ENCODE data around the gene PGP.

PGP gene

DNA sequence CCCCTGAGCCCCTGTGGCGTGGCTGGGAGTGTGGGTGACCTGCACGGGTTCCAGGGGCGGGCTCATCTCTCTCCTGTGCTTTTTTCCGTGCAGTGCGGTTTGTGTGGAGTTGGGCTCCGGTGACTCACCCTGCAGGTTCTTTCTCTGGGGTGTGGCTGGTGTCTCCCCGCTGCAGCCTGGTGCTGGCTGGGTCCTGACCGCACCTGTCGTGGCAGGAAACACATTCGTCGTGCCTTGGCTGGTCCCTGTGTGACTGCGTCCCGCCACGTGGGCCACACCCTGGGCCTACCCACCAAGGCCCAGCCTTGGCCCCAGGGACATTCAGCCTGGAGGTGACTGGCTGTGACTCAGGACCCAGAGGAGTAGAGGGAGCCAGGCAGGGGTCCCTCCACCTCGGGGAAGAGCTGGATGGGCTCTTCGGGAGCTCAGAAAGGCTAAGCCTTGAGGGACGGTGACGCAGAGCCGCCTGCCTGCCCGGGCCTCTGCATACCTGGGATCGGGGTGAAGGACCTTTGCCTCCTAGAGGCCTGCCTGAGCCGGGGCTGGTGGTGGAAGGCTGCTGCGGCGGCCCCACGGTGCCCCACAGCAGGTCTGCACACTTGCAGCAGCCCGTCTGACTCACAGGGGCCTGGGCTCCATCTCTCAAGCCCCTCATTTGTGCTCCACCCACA, 51.3 kb downstream of the PGP start:
- H3K4me1 ChIP-seq (ENCODE audit: insufficient read depth, low read length), result no peaks in the 10 kb centered on the region
- no peaks in the 10 kb centered on the region for H3K9me3 ChIP-seq (ENCODE audit: insufficient read depth, low read depth, low read length)
- no peaks in the 10 kb centered on the region for H3K27me3 ChIP-seq (ENCODE audit: insufficient read depth, low read length)
- no peak overlapping the region for H3K4me3 ChIP-seq (ENCODE audit: low read length)
- H3K36me3 ChIP-seq (ENCODE audit: insufficient read depth, low read depth, low read length), result peaks cover 23% of the 10 kb centered on the region
- no peak overlapping the region for H3K9ac ChIP-seq (ENCODE audit: low read depth, low read length)
- H3K27ac ChIP-seq (ENCODE audit: low read length), result no peak overlapping the region

GRCh38 chr16:2162676-2163118, 51.9 kb downstream of the PGP start:
- no peaks in the 10 kb centered on the region; the same call in 1 of the 2 replicates for H3K4me1 ChIP-seq (ENCODE audit: insufficient read depth, low read length)
- H3K27me3 ChIP-seq (ENCODE audit: insufficient read depth, low read length), result no peaks in the 10 kb centered on the region
- no peak overlapping the region for H3K4me3 ChIP-seq (ENCODE audit: low read length)
- peaks cover 21% of the 10 kb centered on the region for H3K36me3 ChIP-seq (ENCODE audit: insufficient read depth, low read depth, low read length)
- no peak overlapping the region for H3K27ac ChIP-seq (ENCODE audit: low read length)
- no peak overlapping the region for H3K9ac ChIP-seq (ENCODE audit: low read depth, low read length)
- no peaks in the 10 kb centered on the region for H3K9me3 ChIP-seq (ENCODE audit: insufficient read depth, low read depth, low read length)

DNA sequence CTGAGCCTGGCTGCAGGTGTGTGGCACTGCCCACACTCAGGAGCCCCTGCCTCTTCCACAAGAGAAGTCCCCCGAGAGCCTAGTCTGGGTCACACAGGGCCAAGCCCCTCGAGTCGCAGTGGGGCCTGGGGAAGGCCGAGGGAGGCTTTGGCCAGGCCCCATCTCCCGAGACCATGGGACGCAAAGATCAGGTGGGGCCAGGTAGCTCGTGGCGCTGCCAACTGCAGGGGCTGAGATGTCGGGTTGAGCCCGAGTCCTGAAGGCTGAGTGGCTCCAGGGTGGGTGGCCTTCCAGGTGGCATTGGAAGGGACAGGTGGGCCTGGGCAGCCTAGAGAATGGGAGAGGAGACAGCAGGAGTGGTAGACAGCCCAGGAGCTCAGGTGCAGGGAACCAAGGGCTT, 52.7 kb downstream of the PGP start:
- Histone ChIP-seq H3K27me3 (ENCODE audit: insufficient read depth, low read length) (no peaks in the 10 kb centered on the region), H3K4me1 (ENCODE audit: insufficient read depth, low read length) (peaks cover under 1% of the 10 kb centered on the region), H3K9me3 (ENCODE audit: insufficient read depth, low read depth, low read length) (no peaks in the 10 kb centered on the region), H3K27ac (ENCODE audit: low read length) (no peak overlapping the region), H3K36me3 (ENCODE audit: insufficient read depth, low read depth, low read length) (peaks cover 26% of the 10 kb centered on the region), H3K9ac (ENCODE audit: low read depth, low read length) (no peak overlapping the region), H3K4me3 (ENCODE audit: low read length) (no peak overlapping the region)
